HG03159 (cell line): ENCODE measurements around the gene METTL15.
A peak's percentile ranks its signal among the peaks of the same experiment; 100 is the strongest.
"Not testable (repeated sequence)": the region's sequence is repeated elsewhere in the genome, so short reads cannot be mapped to it uniquely, and the experiment has no call there.

Source experiments
- ATAC-seq: cut with Tn5 transposase; IDR thresholded peaks from one replicate; pipeline ENCODE4 v1.9.1; 2021; ENCODE audit warnings: mild to moderate bottlenecking, moderate library complexity; ENCODE audit not compliant: unreplicated experiment

Gene METTL15

DNA sequence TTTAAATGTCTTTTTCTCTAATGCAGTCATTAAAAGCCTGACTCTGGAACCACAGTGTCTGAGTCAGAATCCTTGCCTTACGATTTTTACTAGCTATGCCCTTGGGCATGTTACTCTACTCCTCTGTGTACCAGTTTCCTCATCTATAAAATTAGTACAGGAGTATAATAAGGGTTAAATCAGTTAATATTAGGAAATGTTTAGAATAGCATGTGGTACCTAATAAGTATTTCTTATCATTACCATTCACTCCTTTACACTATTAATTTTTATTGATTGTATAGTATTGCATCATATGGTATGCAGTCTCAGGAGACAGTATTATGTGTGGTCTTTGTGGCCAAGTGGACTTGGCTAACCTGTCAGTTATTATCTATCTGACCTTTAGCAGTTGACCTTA, 68.2 kb downstream of the METTL15 start:
- no peak for ATAC-seq

DNA sequence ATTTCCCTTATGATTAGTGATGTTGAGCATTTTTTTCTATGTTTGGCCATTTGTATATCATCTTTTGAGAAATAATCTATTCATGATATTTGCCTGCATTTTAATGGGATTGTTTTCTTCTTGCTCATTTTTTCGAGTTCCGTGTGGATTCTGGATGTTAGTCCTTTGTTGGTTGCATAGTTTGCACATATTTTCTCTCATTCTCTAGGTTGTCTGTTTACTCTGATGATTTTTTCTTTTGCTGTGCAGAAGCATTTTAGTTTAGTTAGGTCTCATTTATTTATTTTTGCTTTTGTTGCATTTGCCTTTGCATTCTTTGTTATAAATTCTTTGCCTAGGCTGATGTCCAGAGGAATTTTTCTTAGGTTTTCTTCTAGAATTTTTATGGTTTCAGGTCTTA, 87.3 kb downstream of the METTL15 start:
- no peak for ATAC-seq

GRCh38 chr11:28209906-28210305, 101.7 kb downstream of the METTL15 start:
- no peak for ATAC-seq

- not testable (repeated sequence) for ATAC-seq
Measured at GRCh38 chr11:28222063-28222462, 113.9 kb downstream of the METTL15 start.

DNA sequence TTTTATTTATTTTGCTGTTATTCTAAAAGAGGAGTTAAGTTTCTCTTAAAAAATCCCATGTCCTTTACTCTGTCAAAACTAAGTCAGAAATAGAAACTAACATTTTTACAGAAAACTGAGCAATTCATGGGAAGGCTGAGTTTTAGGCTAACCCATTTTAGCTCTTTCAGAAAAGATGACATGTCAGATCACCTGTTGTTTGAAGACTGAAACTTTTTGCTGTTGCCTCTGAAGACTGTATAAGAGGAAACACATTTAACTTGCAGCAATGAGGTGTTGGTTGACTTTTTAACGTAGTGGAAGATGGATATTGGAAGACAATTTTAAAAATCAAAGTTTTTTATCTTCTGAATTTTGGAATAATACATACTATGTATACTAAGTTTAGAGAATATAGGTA, 115.4 kb downstream of the METTL15 start:
- ATAC-seq, result peak; percentile 79

DNA sequence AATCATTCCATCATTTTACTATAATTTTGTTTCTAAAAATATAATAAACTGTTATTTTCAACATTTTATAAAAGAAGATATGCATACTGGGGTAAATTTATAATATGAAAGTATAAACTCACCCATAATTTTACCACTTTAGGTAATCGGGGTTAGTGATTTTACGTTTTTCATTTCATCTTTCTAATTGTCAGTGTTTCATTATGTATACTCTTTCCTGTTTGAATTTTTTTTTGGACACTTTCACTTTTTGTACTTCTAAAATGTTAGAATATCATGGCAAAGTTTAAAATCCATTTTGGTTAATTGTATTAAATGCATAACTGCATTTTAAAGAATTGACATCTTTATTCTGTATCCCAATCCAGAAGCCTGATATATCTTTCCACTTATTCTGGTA, 115.8 kb downstream of the METTL15 start:
- no peak for ATAC-seq

GRCh38 chr11:28227460-28227859, 119.3 kb downstream of the METTL15 start:
- no peak for ATAC-seq

- no peak for ATAC-seq
Measured at GRCh38 chr11:28228196-28228895, 120.2 kb downstream of the METTL15 start.

GRCh38 chr11:28231475-28231874, 123.3 kb downstream of the METTL15 start:
- no peak for ATAC-seq

DNA sequence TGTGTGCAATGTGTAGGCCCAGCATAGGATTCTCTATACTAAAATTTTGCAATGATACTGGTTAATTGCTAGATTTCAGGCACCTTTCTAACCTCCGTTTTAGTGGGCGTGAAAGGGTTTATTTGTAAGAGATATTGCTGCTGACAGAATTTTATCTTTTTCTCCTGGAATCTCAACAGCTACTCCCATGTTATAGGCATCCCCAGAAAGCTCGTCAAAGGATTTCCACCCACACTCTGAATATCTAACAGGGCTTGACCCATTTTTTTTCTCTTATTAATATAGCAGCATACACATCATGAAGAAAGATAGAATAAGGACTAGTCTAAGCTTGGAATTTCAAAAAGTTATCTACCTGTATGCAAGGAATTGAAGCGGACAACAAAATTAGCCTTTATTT, 124.5 kb downstream of the METTL15 start:
- ATAC-seq, result no peak

GRCh38 chr11:28241760-28242159, 133.6 kb downstream of the METTL15 start:
- no peak for ATAC-seq

DNA sequence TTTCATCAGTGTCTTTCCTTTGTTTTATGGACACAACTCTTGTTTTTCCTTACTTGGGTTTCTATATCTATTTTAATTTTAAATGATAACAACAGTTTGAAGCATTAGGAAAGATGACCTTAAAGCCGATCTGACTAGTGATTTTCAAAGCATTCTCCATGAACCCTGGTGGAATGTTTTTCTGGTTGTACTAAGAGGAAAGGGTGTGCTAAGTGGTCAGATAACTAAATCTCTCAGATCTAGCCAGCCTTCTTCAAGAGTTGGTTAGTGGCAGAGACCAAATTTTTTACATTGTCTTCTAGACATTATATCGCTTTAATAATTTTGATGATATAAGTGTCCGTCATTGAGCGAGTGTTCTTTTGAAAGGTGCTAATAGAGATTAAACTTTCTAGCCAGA, 134.4 kb downstream of the METTL15 start:
- ATAC-seq, result no peak

DNA sequence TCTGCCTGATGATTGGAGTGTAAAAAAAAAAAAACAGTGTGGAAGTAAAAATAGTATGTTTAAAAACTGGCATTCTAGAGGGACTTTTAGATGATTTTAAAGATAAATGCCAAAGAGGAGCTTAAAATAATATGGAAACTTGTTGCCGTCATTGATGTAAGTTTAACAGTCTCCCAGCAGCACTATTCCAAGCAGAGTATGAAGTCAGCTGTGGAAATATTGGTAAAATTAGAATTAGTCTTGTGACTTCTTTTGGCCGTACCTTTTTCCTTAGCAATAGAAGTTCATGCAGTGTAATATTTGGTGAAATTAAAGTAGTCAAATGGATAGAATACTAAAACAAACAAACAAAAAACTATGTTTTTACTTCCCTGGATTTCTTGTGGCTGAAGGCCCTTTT, 134.9 kb downstream of the METTL15 start:
- no peak for ATAC-seq

DNA sequence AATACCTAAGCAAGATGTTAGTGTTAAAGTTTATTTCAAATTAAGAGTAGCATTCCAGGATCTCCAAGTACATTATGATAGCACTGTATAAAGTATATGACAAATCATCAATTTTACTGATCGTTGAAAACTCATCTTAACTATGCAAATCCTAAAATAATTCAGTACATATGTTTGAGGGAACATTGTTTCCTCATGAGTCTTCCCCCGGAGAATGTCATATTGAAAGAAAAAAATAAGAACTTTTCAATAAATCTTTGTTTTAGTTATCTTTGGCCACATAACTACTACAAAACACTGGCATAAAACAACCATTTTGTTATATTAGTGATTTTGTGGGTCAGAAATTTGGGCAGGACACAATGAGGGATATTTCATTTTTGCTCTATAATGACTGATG, 135.4 kb downstream of the METTL15 start:
- ATAC-seq, result no peak

- ATAC-seq, result no peak
Measured at GRCh38 chr11:28245131-28245530, 136.9 kb downstream of the METTL15 start.

DNA sequence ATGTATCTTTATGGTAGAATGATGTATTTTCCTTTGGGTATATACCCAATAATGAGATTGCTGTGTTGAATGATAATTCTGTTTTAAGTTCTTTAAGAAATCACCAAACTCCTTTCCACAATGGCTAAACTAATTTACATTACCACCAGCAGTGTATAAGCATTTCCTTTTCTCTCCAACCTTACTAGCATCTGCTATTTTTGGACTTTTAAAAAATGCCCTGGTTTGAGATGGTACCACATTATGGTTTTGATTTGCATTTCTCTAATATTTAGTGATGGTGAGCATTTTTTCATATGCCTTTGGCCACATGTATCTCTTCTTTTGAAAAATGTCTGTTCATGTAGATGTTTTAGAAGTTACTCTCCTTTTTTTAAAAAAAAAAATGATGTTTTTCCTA, 142.0 kb downstream of the METTL15 start:
- ATAC-seq, result no peak

- no peak for ATAC-seq
Measured at GRCh38 chr11:28251257-28251656, 143.1 kb downstream of the METTL15 start.

DNA sequence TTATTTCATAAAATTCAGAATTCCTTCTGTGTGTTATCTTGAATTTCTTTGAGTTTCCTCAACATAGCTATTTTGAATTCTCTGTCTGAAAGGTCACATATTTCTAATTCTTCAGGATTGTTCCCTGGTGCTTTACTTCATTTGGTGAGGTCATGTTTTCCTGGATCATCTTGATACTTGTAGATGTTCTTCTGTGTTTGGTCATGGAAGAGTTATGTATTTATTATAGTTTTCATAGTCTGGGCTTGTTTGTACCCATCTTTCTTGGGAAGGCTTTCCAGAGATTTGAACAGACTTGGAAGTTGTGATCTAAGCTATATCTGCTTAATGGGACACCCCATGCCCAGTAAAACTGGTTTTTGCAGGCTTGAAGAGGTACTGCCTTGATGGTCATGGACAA, 149.6 kb downstream of the METTL15 start:
- no peak for ATAC-seq

- peak; percentile 63 for ATAC-seq
Measured at GRCh38 chr11:28259177-28259843, 151.1 kb downstream of the METTL15 start.

- no peak for ATAC-seq
Measured at GRCh38 chr11:28268925-28269324, 160.7 kb downstream of the METTL15 start.

DNA sequence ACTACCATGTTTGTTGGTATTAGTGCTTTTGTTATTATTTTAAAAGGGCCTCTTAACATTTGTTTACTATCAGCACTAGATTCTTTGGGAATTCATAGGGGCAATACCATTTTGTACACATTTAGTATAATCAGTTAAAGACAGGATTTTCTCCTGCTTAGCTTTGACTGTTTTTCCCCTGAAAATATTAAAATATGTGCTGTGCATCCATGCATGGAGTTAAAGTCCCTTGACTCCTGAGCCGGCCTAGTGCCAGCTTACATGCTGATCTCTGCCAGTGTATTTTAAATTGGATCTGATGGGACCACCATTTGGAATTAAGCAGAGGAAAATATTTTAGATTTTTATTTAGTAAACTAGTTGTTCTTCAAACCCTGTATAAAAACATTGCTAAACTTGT, 161.4 kb downstream of the METTL15 start:
- no peak for ATAC-seq

DNA sequence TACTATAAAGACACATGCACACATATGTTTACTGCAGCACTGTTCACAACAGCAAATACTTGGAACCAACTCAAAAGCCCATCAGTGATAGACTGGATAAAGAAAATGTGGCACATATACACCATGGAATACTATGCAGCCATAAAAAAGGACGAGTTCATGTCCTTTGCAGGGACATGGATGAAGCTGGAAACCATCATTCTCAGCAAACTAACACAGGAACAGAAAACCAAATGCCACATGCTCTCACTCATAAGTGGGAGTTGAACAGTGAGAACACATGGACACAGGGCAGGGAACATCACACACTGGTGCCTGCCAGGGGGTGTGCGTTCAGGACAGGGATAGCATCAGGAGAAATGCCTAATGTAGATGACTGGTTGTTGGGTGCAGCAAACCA, 164.1 kb downstream of the METTL15 start:
- not testable (repeated sequence) for ATAC-seq

GRCh38 chr11:28274216-28274615, 166.0 kb downstream of the METTL15 start:
- ATAC-seq, result no peak
